Lung (tissue), 12 donors: ENCODE data around the gene UGDH. TPM values are rescaled to one million over a fixed set of nuclear protein-coding genes. Genes with fewer than 3 reads are reported as not detected.
A peak's percentile ranks its signal among the peaks of the same experiment; 100 is the strongest.

Experiments
- ATAC-seq: fragments of 200-7000 bp; cut with Tn5 transposase; one replicate; pipeline ENCODE4 v1.9.1; 2020; ENCODE audit warnings: moderate number of reproducible peaks; ENCODE audit not compliant: insufficient read depth, low FRiP score
- DNase-seq, 3 donors: peaks; one replicate each; pipeline ENCODE4 v3.0.0-alpha.2; 2013 to 2017
- H3K27ac ChIP-seq, 2 donors: one replicate each; pipeline ENCODE4 v1.5.1; 2013; ENCODE audit warnings: mild to moderate bottlenecking in 2 of 2, moderate library complexity in 2 of 2, control low read depth in 1 of 2, inconsistent platforms in 1 of 2, low read depth in 1 of 2, low read length in 1 of 2
- H3K27me3 ChIP-seq, 3 donors: one replicate each; pipeline ENCODE4 v1.5.1; 2013; ENCODE audit warnings: low read length in 2 of 3; ENCODE audit not compliant: control insufficient read depth in 3 of 3, insufficient read depth in 3 of 3
- H3K36me3 ChIP-seq, 4 donors: one replicate each; pipeline ENCODE4 v1.5.1; 2013; ENCODE audit warnings: low read length in 4 of 4, mild to moderate bottlenecking in 1 of 4, moderate library complexity in 1 of 4; ENCODE audit not compliant: control insufficient read depth in 4 of 4, insufficient read depth in 4 of 4
- H3K4me1 ChIP-seq, 5 donors: one replicate each; pipeline ENCODE4 v1.5.1; 2013; ENCODE audit warnings: low read length in 5 of 5, mild to moderate bottlenecking in 2 of 5, moderate library complexity in 1 of 5; ENCODE audit not compliant: control insufficient read depth in 5 of 5, insufficient read depth in 5 of 5
- H3K4me3 ChIP-seq: one replicate; pipeline ENCODE4 v1.5.1; 2013; ENCODE audit warnings: mild to moderate bottlenecking, control low read depth, moderate library complexity
- H3K9ac ChIP-seq, 2 donors: one replicate each; pipeline ENCODE4 v1.5.1; 2013; ENCODE audit warnings: low read length in 2 of 2, control low read depth in 1 of 2; ENCODE audit not compliant: insufficient read depth in 1 of 2
- H3K9me3 ChIP-seq, 4 donors: one replicate each; pipeline ENCODE4 v1.5.1; 2013; ENCODE audit warnings: low read length in 3 of 4, mild to moderate bottlenecking in 1 of 4, moderate library complexity in 1 of 4; ENCODE audit not compliant: control insufficient read depth in 4 of 4, insufficient read depth in 3 of 4
- WGBS, 2 donors: extraction: QIAGEN DNeasy Blood & Tissue Kit; methylation state at CpG; one replicate each; pipeline ENCODE4 v1.1.7; 2013; 5-methylcytosine and 5-hydroxymethylcytosine counted together
- polyA plus RNA-seq, 2 donors: library from polyadenylated mRNA; stranded (reverse); fragments of 200-250 nt; gene quantifications; one replicate each; pipeline ENCODE4 v1.2.1, GENCODE V29; 2013
- total RNA-seq, 2 donors: library from RNA; depleted of rRNA in 1 of 2; stranded (reverse); fragments of >200 nt in 1 of 2; gene quantifications; one replicate each; pipeline ENCODE4 v1.2.1, GENCODE V29; 2014 to 2021
- TF ChIP-seq, protein P1 (sequence below): IDR thresholded peaks from 2 replicates; pipeline ENCODE4 v1.5.1; 2012; ENCODE audit warnings: mild to moderate bottlenecking; ENCODE audit errors: control extremely low read depth, extremely low read depth
- donor health status: control.
- donor health status: control.
- donor health status: Bipolar disorder and iron deficiency.
- donor health status: healthy.
- donor health status: DM: yes; HTN: yes; CAD: no.

Gene UGDH
- total and polyA plus RNA-seq, 4 donors, result 13.4 to 69.1 (median 36.6) TPM

GRCh38 chr4:39480902-39481695, 46.1 kb downstream of the UGDH start:
- Histone ChIP-seq H3K9ac (no peak overlapping the region), H3K36me3 (peaks cover 0 to 4% (median 0%) of the 10 kb centered on the region in 4 donors), H3K9me3 (peaks cover 0 to 2% (median 0%) of the 10 kb centered on the region in 4 donors), H3K4me3 (no peak overlapping the region), H3K27me3 (no peaks in the 10 kb centered on the region), H3K4me1 (no peaks in the 10 kb centered on the region), H3K27ac (peak overlapping the region in 1 of 2 donors; percentile 39)
- ATAC-seq (no peak), DNase-seq (no peak)
- TF ChIP-seq, protein P1, sequence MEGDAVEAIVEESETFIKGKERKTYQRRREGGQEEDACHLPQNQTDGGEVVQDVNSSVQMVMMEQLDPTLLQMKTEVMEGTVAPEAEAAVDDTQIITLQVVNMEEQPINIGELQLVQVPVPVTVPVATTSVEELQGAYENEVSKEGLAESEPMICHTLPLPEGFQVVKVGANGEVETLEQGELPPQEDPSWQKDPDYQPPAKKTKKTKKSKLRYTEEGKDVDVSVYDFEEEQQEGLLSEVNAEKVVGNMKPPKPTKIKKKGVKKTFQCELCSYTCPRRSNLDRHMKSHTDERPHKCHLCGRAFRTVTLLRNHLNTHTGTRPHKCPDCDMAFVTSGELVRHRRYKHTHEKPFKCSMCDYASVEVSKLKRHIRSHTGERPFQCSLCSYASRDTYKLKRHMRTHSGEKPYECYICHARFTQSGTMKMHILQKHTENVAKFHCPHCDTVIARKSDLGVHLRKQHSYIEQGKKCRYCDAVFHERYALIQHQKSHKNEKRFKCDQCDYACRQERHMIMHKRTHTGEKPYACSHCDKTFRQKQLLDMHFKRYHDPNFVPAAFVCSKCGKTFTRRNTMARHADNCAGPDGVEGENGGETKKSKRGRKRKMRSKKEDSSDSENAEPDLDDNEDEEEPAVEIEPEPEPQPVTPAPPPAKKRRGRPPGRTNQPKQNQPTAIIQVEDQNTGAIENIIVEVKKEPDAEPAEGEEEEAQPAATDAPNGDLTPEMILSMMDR, result no peak
- 40 to 74% methylated on average over 21 of the region's 21 CpGs for WGBS, 2 donors

- 95 to 97% methylated on average over 27 of the region's 27 CpGs for WGBS, 2 donors
- H3K9me3 ChIP-seq, result no peaks in the 10 kb centered on the region
- H3K27ac ChIP-seq, result no peak overlapping the region
- no peaks in the 10 kb centered on the region for H3K27me3 ChIP-seq
- H3K36me3 ChIP-seq, result peaks cover 0 to 4% (median 0%) of the 10 kb centered on the region in 4 donors
- no peak overlapping the region for H3K9ac ChIP-seq
- H3K4me1 ChIP-seq, result no peaks in the 10 kb centered on the region
- no peak overlapping the region for H3K4me3 ChIP-seq
- TF ChIP-seq, protein P1, result no peak
- DNase-seq (no peak), ATAC-seq (no peak)
Observed at GRCh38 chr4:39480251-39480650, 47.0 kb downstream of the UGDH start.

DNA sequence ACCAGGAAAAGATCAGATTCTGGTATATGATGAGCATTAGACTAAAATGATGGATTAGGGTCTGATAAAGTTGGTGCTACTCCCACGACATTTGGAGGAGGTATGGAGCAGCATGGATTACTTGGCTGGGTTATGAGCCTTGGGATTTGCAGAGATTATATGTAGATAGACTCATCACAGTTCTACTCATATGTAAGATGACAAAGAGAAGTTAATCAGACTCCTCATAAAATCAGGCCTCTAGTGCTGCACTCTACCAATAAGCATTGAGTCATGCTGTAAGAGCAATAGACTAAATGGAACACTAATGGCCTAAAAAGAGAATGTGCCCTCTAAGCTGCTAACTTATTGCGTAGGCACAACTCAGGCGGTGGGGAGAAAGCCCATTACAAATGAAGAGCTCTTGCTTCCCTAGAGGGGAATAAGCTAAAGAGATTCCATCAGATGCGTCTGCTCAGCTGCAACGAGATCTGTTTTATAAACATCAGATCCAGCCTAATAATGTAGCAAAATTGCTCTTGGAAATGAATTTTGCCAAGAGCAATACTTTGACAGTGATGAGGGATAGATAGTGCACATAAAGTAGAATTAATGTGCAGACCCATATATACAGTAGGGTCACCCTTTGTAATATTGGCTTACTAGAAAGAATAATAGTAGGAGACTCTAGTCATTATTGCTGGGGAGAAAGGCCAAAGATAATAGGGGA, 50.9 kb downstream of the UGDH start:
- TF ChIP-seq, protein P1, result no peak
- no peaks in the 10 kb centered on the region for H3K4me1 ChIP-seq
- no peak for DNase-seq
- ATAC-seq, result no peak
- WGBS, 2 donors, result 79 to 95% methylated on average over 5 of the region's 5 CpGs
- no peak overlapping the region for H3K9ac ChIP-seq
- no peaks in the 10 kb centered on the region for H3K9me3 ChIP-seq
- no peak overlapping the region for H3K4me3 ChIP-seq
- no peaks in the 10 kb centered on the region for H3K27me3 ChIP-seq
- no peak overlapping the region for H3K27ac ChIP-seq
- H3K36me3 ChIP-seq, result peaks cover 0 to 6% (median 4%) of the 10 kb centered on the region in 4 donors
